ENCODE results near the gene SLC43A2. TPM values are rescaled to one million over a fixed set of nuclear protein-coding genes. Genes with fewer than 3 reads are reported as not detected.

Gene SLC43A2
- total and polyA plus RNA-seq, 10 of the 15 experiments (the other 5 are each of a cell fraction or from before 2014, with no cell fraction given) = 0.03 to 14.0 (median 5.3) TPM

GRCh38 chr17:1592751-1593629 is 35.6 kb downstream of the SLC43A2 start (continued):
- TF ChIP-seq BCLAF1 (IDR thresholded peaks at IDR 0.05) = no peak
- TF ChIP-seq MAX (IDR thresholded peaks at IDR 0.05; ENCODE audit: low read depth, low read length) = peak; percentile 67
- no peak for TF ChIP-seq PML (IDR thresholded peaks at IDR 0.05; ENCODE audit: low read length)
- peak; percentile 91 for TF ChIP-seq DPF2 (IDR thresholded peaks at IDR 0.05)
- TF ChIP-seq CREB1 (IDR thresholded peaks at IDR 0.05; ENCODE audit: low read depth) = 0 out of 2 replicates have a peak, but pooled peaks have one; percentile 38
- no peak for TF ChIP-seq ESRRA (IDR thresholded peaks at IDR 0.05; ENCODE audit: low read length)
- TF ChIP-seq FOS (IDR thresholded peaks at IDR 0.05; ENCODE audit: borderline replicate concordance, extremely low read depth, insufficient read length) = no peak
- TF ChIP-seq ZNF24 (IDR thresholded peaks at IDR 0.05) = no peak
- TF ChIP-seq CBX5 (IDR thresholded peaks at IDR 0.05; ENCODE audit: low read depth) = no peak
- TF ChIP-seq POU2F2 (IDR thresholded peaks at IDR 0.05; ENCODE audit: borderline replicate concordance, low read depth, low read length) = peak; percentile 81; the same call in 2 of the 3 replicates
- TF ChIP-seq NFYA (IDR thresholded peaks at IDR 0.05; ENCODE audit: borderline replicate concordance, low read depth, low read length) = no peak
- no peak for TF ChIP-seq CUX1 (IDR thresholded peaks at IDR 0.05; ENCODE audit: insufficient replicate concordance, low read depth, low read length)
- TF ChIP-seq GABPA (IDR thresholded peaks at IDR 0.05; ENCODE audit: low read depth) = no peak
- TF ChIP-seq PKNOX1 (IDR thresholded peaks at IDR 0.05) = no peak
- TF ChIP-seq EZH2 (IDR thresholded peaks at IDR 0.05; ENCODE audit: borderline replicate concordance, control insufficient read depth, low read depth, low read length) = no peak
- TF ChIP-seq RAD51 (IDR thresholded peaks at IDR 0.05) = no peak
- peak; percentile 84 to 89 for TF ChIP-seq IKZF2 (IDR thresholded peaks at IDR 0.05)
- TF ChIP-seq SUZ12 (IDR thresholded peaks at IDR 0.05; ENCODE audit: unreplicated experiment) = no peak
- no peak for TF ChIP-seq STAT1 (conservative IDR thresholded peaks at IDR 0.05)
- TF ChIP-seq MYB (IDR thresholded peaks at IDR 0.05; ENCODE audit: borderline replicate concordance, low read depth, low read length) = no peak
- peak; percentile 93 for TF ChIP-seq EED (IDR thresholded peaks at IDR 0.05; ENCODE audit: low read depth)

Measured in GM12878 (cell line).